Coronary artery (tissue), 2 donors: ENCODE results near the gene ADGRA1.

ENCODE experiments used
- DNase-seq: peaks from one replicate; pipeline ENCODE4 v3.0.0-alpha.2; 2017; ENCODE audit warnings: low spot score
- H3K27ac ChIP-seq, 2 donors: fragments of 200-600 bp; sonication (generic); one replicate each; pipeline ENCODE4 v1.5.1; 2016 to 2019
- H3K4me3 ChIP-seq: fragments of 200-600 bp; sonication (generic); 2 replicates; pipeline ENCODE4 v1.5.1; 2016; ENCODE audit warnings: mild to moderate bottlenecking, moderate library complexity
- CTCF ChIP-seq: fragments of 200-600 bp; sonication (generic); IDR thresholded peaks from one replicate; pipeline ENCODE4 v1.5.1; 2019; ENCODE audit warnings: antibody characterized with exemption

ADGRA1 gene

DNA sequence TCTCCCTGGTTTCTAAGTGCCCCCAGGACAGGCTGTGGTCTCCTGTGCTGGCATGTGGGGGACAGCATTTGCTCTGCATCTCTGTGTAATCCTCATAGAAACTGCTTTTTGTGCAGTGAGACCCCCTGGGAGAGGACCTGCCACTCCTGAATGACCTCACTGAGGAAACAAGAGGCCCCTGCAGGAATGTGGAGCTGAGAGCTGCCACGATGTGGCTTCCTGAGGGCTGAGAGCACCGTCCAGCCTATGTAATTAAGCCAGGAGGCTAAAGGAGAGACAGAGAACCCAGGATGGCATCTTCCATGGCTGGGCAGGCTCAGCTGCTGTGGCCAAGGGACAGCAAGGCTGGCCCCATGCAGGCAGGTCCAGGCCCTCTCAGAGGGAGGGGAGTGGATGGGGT lies 32.3 kb upstream of the ADGRA1 start:
- no peak for DNase-seq
- Histone ChIP-seq H3K27ac (no peak overlapping the region), H3K4me3 (no peak overlapping the region)
- TF ChIP-seq CTCF = no peak

GRCh38 chr10:133056001-133056400 lies 31.7 kb upstream of the ADGRA1 start:
- no peak overlapping the region for H3K4me3 ChIP-seq
- H3K27ac ChIP-seq = no peak overlapping the region
- no peak for DNase-seq
- TF ChIP-seq CTCF = no peak

DNA sequence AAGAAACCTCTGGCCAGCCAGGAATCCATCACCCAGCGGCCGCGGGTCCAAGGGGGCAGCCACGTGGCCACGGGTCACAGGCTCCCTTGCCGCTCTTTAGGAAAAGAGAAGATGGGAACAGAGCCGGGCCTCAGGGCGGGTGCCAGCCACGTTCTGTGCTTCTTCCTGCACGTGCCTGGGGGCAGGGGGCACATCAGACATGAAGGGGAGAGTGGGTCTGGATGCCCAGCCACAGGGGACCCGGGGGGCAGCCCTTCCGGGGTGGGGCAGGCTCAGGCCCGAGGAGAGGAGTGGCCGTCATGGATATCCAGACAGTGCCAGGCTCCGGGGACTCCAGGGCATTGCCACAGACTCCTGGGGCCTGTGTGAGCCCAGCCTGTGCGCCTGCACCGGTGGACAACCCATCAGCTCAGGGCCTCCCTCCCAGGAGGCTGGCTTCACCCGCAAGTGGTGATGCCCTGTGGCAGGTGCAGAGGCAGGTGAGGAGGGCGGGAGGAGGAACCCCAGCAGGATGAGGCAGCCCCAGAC lies 31.0 kb upstream of the ADGRA1 start:
- TF ChIP-seq CTCF = no peak
- H3K27ac ChIP-seq = no peak overlapping the region
- DNase-seq = no peak
- H3K4me3 ChIP-seq = no peak overlapping the region

GRCh38 chr10:133058331-133059092 lies 29.2 kb upstream of the ADGRA1 start:
- Histone ChIP-seq H3K27ac (no peak overlapping the region), H3K4me3 (no peak overlapping the region)
- no peak for TF ChIP-seq CTCF
- DNase-seq = no peak

DNA sequence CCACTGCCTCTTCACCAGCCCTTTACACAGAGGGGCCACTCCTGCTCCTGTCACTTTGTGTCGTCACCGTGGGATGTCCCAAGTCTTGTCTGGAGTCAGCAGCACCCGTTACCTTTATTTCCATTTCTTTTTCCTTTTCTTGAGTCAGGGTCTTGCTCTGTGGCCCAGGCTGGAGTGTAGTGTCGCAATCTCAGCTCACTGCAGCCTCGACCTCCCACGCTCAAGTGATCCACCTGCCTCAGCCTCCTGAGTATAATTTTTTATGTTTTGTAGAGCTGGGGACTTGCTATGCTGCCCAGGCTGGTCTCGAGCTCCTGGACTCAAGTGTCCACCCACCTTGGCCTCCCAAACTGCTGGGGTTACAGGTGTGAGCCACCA lies 28.6 kb upstream of the ADGRA1 start:
- H3K27ac ChIP-seq = no peak overlapping the region
- DNase-seq = no peak
- TF ChIP-seq CTCF = no peak
- no peak overlapping the region for H3K4me3 ChIP-seq

DNA sequence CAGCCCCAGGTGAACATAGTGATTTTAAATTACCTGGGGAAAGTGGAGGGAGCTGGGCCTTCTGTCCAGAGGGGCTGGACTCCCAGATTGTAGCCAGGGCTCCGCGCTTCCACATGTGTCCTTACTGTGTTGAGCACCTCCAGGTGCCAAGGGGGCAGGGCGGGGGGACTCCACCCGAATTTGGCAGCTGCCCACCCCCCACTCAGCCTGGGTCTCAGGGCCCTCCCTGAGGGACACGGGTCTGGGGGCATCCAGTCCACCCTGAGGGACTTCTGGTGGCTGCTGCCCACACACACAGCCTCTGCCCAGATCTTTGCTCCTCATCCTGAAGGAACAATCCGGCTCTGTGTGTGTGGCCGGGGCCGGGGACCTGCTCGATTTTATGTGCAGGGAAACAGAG lies 28.2 kb upstream of the ADGRA1 start:
- Histone ChIP-seq H3K27ac (no peak overlapping the region), H3K4me3 (no peak overlapping the region)
- DNase-seq = no peak
- TF ChIP-seq CTCF = no peak

GRCh38 chr10:133060022-133060421 lies 27.7 kb upstream of the ADGRA1 start:
- DNase-seq = no peak
- TF ChIP-seq CTCF = no peak
- Histone ChIP-seq H3K4me3 (no peak overlapping the region), H3K27ac (no peak overlapping the region)
